Measurements from ENCODE around the gene RNF150.

GRCh38 chr4:140851032-140851636, 282.1 kb downstream of the RNF150 start:
- TF ChIP-seq CTCF (IDR thresholded peaks at IDR 0.05): peak; percentile 33 to 93 (median 76)
- TF ChIP-seq POLR2A (IDR thresholded peaks at IDR 0.05): no peak

Data from thyroid gland (tissue), 4 donors.